ENCODE results near the gene COL15A1.

COL15A1 gene

DNA sequence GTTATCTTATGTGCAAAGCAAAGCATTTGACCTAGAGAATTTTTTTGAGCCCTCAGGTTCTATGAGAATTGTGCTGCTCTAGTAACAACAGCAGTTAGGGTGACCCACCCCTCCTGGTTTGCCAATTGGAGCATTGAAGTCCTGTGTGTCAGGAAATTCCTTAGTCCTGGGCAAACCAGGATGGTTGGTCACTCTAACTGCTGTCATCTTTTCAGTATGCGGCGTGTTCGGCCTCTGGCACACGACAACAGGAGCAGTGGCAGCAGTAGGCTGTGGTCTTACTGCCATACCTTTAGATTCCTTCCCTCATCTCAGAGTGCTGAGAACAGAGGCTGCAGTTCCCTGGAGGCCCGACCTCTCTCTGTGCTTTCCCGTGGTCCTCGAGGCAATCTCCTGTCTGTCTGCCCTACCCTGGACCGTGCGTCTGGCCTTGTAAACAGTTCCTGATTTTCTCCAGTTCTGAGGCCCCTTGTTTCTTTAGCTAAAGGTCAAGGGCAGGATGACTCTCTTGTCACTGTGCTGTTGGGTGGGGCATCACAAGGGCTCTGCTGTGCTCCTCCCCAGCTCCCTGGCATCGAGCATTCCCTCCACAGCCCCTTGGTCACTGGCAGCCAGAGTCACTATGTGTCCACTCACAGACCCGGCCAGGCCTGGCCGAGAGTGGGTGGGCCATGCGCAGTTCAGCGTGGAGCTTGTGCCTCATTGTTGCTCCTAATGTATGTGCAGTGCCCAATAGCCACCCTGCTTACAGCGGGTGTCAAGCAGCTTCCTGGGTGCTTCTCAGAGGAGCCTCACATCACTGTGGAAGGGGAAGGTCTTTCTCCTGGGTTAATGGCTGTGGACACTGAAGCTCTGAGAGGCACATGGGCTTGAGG is 18.5 kb upstream of the COL15A1 start:
- H3K9ac ChIP-seq (ENCODE audit: low read length), result no peak overlapping the region
- H3K4me3 ChIP-seq (ENCODE audit: low read length), result no peak overlapping the region
- H3K56ac ChIP-seq (ENCODE audit: low read length), result no peak overlapping the region
- DNase-seq, result no peak
- no peak overlapping the region for H3K4me2 ChIP-seq (ENCODE audit: low read length)
- H3K27me3 ChIP-seq (ENCODE audit: insufficient read depth, low read length, poor library complexity), result no peaks in the 10 kb centered on the region
- no peak overlapping the region for H3K23ac ChIP-seq (ENCODE audit: low read length)
- peaks cover 14% of the 10 kb centered on the region for H3K4me1 ChIP-seq (ENCODE audit: control insufficient read depth, low read depth, low read length)
- no peak overlapping the region for H2BK120ac ChIP-seq (ENCODE audit: low read depth, low read length)
- H3K27ac ChIP-seq (ENCODE audit: low read depth, low read length), result no peak overlapping the region
- no peak overlapping the region for H4K5ac ChIP-seq (ENCODE audit: low read length)
- H3K18ac ChIP-seq (ENCODE audit: low read length), result no peak overlapping the region
- no peaks in the 10 kb centered on the region for H3K79me2 ChIP-seq (ENCODE audit: control insufficient read depth, insufficient read depth, low read length)
- WGBS (ENCODE audit: extremely low coverage, insufficient coverage, low lambda C conversion rate), result no CpG with 5 or more reads among the region's 15 CpGs
- H2BK15ac ChIP-seq (replicated peaks; ENCODE audit: low read depth), result no peak overlapping the region
- no peak overlapping the region for H2AK5ac ChIP-seq (ENCODE audit: low read length)
- H4K8ac ChIP-seq (ENCODE audit: low read depth, low read length), result no peak overlapping the region
- H3K79me1 ChIP-seq (ENCODE audit: low read length), result no peaks in the 10 kb centered on the region
- H2BK5ac ChIP-seq (ENCODE audit: low read length), result no peak overlapping the region
- no peak overlapping the region for H3K4ac ChIP-seq (ENCODE audit: low read depth, low read length)
- H3K36me3 ChIP-seq (ENCODE audit: control insufficient read depth, insufficient read depth, low read length), result no peaks in the 10 kb centered on the region

DNA sequence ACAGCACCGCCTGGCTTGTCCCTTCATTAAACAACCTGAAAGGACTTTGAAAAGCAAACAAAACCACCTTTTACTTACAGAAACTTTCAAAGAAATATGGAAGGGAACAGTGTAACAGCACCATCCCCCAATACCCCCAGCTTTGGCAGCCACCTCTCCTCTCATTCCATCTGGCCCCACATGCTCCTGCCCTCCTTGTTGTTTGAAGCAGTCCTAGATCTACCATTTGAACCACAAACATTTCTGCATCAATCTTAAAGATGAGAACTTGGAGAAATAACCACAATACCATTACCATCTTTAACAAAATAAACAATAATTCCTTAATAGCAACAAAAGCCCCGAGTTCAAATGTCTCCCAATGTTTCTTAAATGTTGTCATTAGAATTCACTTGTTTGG is 17.8 kb upstream of the COL15A1 start:
- H3K4ac ChIP-seq (ENCODE audit: low read depth, low read length), result no peak overlapping the region
- no peak overlapping the region for H2BK120ac ChIP-seq (ENCODE audit: low read depth, low read length)
- H3K4me1 ChIP-seq (ENCODE audit: control insufficient read depth, low read depth, low read length), result peaks cover 14% of the 10 kb centered on the region
- H3K79me2 ChIP-seq (ENCODE audit: control insufficient read depth, insufficient read depth, low read length), result no peaks in the 10 kb centered on the region
- no peak overlapping the region for H3K56ac ChIP-seq (ENCODE audit: low read length)
- no peak overlapping the region for H4K8ac ChIP-seq (ENCODE audit: low read depth, low read length)
- no peak overlapping the region for H2AK5ac ChIP-seq (ENCODE audit: low read length)
- H3K79me1 ChIP-seq (ENCODE audit: low read length), result no peaks in the 10 kb centered on the region
- no peak overlapping the region for H3K18ac ChIP-seq (ENCODE audit: low read length)
- no peak overlapping the region for H2BK5ac ChIP-seq (ENCODE audit: low read length)
- H3K36me3 ChIP-seq (ENCODE audit: control insufficient read depth, insufficient read depth, low read length), result no peaks in the 10 kb centered on the region
- no peak overlapping the region for H3K4me3 ChIP-seq (ENCODE audit: low read length)
- no peak for DNase-seq
- no peak overlapping the region for H2BK15ac ChIP-seq (replicated peaks; ENCODE audit: low read depth)
- no peak overlapping the region for H3K27ac ChIP-seq (ENCODE audit: low read depth, low read length)
- H3K4me2 ChIP-seq (ENCODE audit: low read length), result no peak overlapping the region
- H3K9ac ChIP-seq (ENCODE audit: low read length), result no peak overlapping the region
- no peak overlapping the region for H4K5ac ChIP-seq (ENCODE audit: low read length)
- WGBS (ENCODE audit: extremely low coverage, insufficient coverage, low lambda C conversion rate), result 100% methylated on average over 1 of the region's 2 CpGs
- no peak overlapping the region for H3K23ac ChIP-seq (ENCODE audit: low read length)
- H3K27me3 ChIP-seq (ENCODE audit: insufficient read depth, low read length, poor library complexity), result no peaks in the 10 kb centered on the region

DNA sequence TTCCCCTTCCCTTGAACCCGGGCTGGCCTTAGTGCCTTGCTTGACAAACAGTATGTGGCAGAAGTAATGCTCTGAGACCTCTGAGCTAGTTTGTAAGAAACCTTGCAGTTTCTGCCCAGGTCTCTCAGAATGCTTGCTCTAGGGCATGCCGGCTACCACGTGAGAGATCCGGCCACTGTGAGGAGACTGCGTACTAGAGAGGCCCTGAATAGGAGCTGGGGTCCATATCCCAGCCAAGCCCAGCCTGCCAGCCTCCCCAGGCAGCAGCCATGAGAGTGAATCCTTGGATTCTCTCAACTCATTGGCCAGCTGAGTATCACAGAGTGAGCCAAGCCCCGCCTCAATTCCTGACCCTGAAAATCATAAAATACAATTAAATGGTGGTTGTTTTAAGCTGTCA is 16.0 kb upstream of the COL15A1 start:
- Histone ChIP-seq H2BK5ac (ENCODE audit: low read length) (no peak overlapping the region), H4K8ac (ENCODE audit: low read depth, low read length) (no peak overlapping the region), H3K9ac (ENCODE audit: low read length) (no peak overlapping the region), H3K4me1 (ENCODE audit: control insufficient read depth, low read depth, low read length) (peaks cover 14% of the 10 kb centered on the region), H3K4me3 (ENCODE audit: low read length) (no peak overlapping the region), H3K27me3 (ENCODE audit: insufficient read depth, low read length, poor library complexity) (no peaks in the 10 kb centered on the region), H3K18ac (ENCODE audit: low read length) (no peak overlapping the region), H3K79me1 (ENCODE audit: low read length) (no peaks in the 10 kb centered on the region), H3K4me2 (ENCODE audit: low read length) (no peak overlapping the region), H2BK120ac (ENCODE audit: low read depth, low read length) (no peak overlapping the region), H2BK15ac (replicated peaks; ENCODE audit: low read depth) (no peak overlapping the region), H3K36me3 (ENCODE audit: control insufficient read depth, insufficient read depth, low read length) (no peaks in the 10 kb centered on the region), H3K23ac (ENCODE audit: low read length) (no peak overlapping the region), H3K4ac (ENCODE audit: low read depth, low read length) (no peak overlapping the region), H3K79me2 (ENCODE audit: control insufficient read depth, insufficient read depth, low read length) (no peaks in the 10 kb centered on the region), H4K5ac (ENCODE audit: low read length) (no peak overlapping the region), H3K56ac (ENCODE audit: low read length) (no peak overlapping the region), H2AK5ac (ENCODE audit: low read length) (no peak overlapping the region), H3K27ac (ENCODE audit: low read depth, low read length) (no peak overlapping the region)
- no peak for DNase-seq
- WGBS (ENCODE audit: extremely low coverage, insufficient coverage, low lambda C conversion rate), result no CpG with 5 or more reads among the region's 6 CpGs

DNA sequence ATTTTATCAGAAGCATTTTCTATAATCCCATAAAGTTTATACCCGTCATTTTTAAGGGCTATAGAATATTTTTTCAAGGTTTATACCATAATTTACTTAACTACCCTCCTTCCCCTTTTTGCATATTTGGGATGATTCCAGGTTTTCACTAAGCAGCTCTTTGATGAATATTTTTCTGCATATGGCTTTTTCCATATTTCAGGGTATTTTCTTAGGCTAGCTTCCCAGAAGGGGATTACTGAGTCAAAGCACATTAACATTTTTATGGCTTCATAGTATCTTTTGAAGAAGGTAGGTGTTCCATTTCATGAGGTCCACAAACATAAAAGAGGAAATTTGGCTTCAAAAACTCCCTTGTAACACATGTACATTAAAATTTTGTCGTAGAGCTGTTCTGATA is 14.6 kb upstream of the COL15A1 start:
- Histone ChIP-seq H3K4me2 (ENCODE audit: low read length) (no peak overlapping the region), H3K79me2 (ENCODE audit: control insufficient read depth, insufficient read depth, low read length) (no peaks in the 10 kb centered on the region), H4K5ac (ENCODE audit: low read length) (no peak overlapping the region), H3K56ac (ENCODE audit: low read length) (no peak overlapping the region), H3K79me1 (ENCODE audit: low read length) (no peaks in the 10 kb centered on the region), H3K4ac (ENCODE audit: low read depth, low read length) (no peak overlapping the region), H4K8ac (ENCODE audit: low read depth, low read length) (no peak overlapping the region), H3K18ac (ENCODE audit: low read length) (no peak overlapping the region), H3K23ac (ENCODE audit: low read length) (no peak overlapping the region), H3K27me3 (ENCODE audit: insufficient read depth, low read length, poor library complexity) (no peaks in the 10 kb centered on the region), H2AK5ac (ENCODE audit: low read length) (no peak overlapping the region), H2BK120ac (ENCODE audit: low read depth, low read length) (no peak overlapping the region), H2BK15ac (replicated peaks; ENCODE audit: low read depth) (no peak overlapping the region), H3K4me1 (ENCODE audit: control insufficient read depth, low read depth, low read length) (peaks cover 4% of the 10 kb centered on the region), H3K36me3 (ENCODE audit: control insufficient read depth, insufficient read depth, low read length) (no peaks in the 10 kb centered on the region), H2BK5ac (ENCODE audit: low read length) (no peak overlapping the region), H3K27ac (ENCODE audit: low read depth, low read length) (no peak overlapping the region), H3K4me3 (ENCODE audit: low read length) (no peak overlapping the region), H3K9ac (ENCODE audit: low read length) (no peak overlapping the region)
- no CpG with 5 or more reads among the region's 2 CpGs for WGBS (ENCODE audit: extremely low coverage, insufficient coverage, low lambda C conversion rate)
- no peak for DNase-seq

DNA sequence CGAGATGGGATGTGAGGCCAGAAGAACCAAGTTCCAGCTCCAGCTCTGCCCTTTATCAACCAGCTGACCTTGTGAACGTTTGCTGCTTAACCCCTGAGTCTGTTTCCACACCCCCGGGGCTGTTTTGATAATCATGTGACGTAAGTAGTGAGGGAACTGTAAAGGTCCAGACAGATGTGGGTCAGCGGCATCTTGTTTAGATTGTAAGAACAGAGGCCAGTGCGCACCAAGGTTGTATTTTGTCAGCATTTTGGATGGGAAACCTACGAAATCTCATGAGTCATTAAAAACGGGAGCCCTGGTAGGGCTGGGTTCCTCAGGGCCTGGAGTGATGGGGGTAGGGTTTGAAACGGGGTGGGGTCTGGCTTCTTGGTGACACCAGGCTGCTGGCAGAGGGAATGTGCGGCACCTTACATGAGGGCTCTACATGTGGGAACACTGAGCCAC is 13.8 kb upstream of the COL15A1 start:
- Histone ChIP-seq H3K79me1 (ENCODE audit: low read length) (no peaks in the 10 kb centered on the region), H4K8ac (ENCODE audit: low read depth, low read length) (no peak overlapping the region), H3K27me3 (ENCODE audit: insufficient read depth, low read length, poor library complexity) (no peaks in the 10 kb centered on the region), H3K4me1 (ENCODE audit: control insufficient read depth, low read depth, low read length) (no peaks in the 10 kb centered on the region), H2BK15ac (replicated peaks; ENCODE audit: low read depth) (no peak overlapping the region), H2BK120ac (ENCODE audit: low read depth, low read length) (no peak overlapping the region), H3K79me2 (ENCODE audit: control insufficient read depth, insufficient read depth, low read length) (no peaks in the 10 kb centered on the region), H3K36me3 (ENCODE audit: control insufficient read depth, insufficient read depth, low read length) (no peaks in the 10 kb centered on the region), H3K4me2 (ENCODE audit: low read length) (no peak overlapping the region), H2AK5ac (ENCODE audit: low read length) (no peak overlapping the region), H2BK5ac (ENCODE audit: low read length) (no peak overlapping the region), H3K4me3 (ENCODE audit: low read length) (no peak overlapping the region), H4K5ac (ENCODE audit: low read length) (no peak overlapping the region), H3K4ac (ENCODE audit: low read depth, low read length) (no peak overlapping the region), H3K18ac (ENCODE audit: low read length) (no peak overlapping the region), H3K56ac (ENCODE audit: low read length) (no peak overlapping the region), H3K23ac (ENCODE audit: low read length) (no peak overlapping the region), H3K9ac (ENCODE audit: low read length) (no peak overlapping the region), H3K27ac (ENCODE audit: low read depth, low read length) (no peak overlapping the region)
- no peak for DNase-seq
- WGBS (ENCODE audit: extremely low coverage, insufficient coverage, low lambda C conversion rate), result no CpG with 5 or more reads among the region's 10 CpGs

DNA sequence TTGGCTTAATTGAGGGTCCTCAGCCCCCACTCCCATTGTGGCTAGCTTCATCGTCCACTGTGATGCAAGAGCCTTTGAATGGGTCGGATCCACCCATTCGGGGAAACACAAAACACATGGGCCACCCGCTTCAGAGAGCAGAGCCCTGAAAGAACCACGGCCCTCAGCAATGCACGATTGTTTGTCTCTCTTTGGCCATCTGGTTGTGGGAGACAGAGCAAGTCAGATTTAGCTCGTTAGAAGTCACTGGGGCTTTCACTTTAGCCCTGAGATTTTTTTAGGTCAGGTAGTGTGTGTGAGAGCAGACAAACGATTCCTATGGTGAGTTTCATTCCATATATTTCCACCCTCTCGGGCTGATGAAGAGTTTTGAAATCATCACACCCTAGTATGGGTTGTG is 12.9 kb upstream of the COL15A1 start:
- no peak overlapping the region for H3K4me3 ChIP-seq (ENCODE audit: low read length)
- no peaks in the 10 kb centered on the region for H3K27me3 ChIP-seq (ENCODE audit: insufficient read depth, low read length, poor library complexity)
- H3K4me2 ChIP-seq (ENCODE audit: low read length), result no peak overlapping the region
- DNase-seq, result no peak
- H2BK15ac ChIP-seq (replicated peaks; ENCODE audit: low read depth), result no peak overlapping the region
- no peaks in the 10 kb centered on the region for H3K79me1 ChIP-seq (ENCODE audit: low read length)
- H3K4me1 ChIP-seq (ENCODE audit: control insufficient read depth, low read depth, low read length), result no peaks in the 10 kb centered on the region
- no peak overlapping the region for H3K27ac ChIP-seq (ENCODE audit: low read depth, low read length)
- no peak overlapping the region for H3K9ac ChIP-seq (ENCODE audit: low read length)
- no peak overlapping the region for H3K23ac ChIP-seq (ENCODE audit: low read length)
- no peak overlapping the region for H3K18ac ChIP-seq (ENCODE audit: low read length)
- no CpG with 5 or more reads among the region's 9 CpGs for WGBS (ENCODE audit: extremely low coverage, insufficient coverage, low lambda C conversion rate)
- no peak overlapping the region for H2AK5ac ChIP-seq (ENCODE audit: low read length)
- H2BK5ac ChIP-seq (ENCODE audit: low read length), result no peak overlapping the region
- no peaks in the 10 kb centered on the region for H3K79me2 ChIP-seq (ENCODE audit: control insufficient read depth, insufficient read depth, low read length)
- no peak overlapping the region for H2BK120ac ChIP-seq (ENCODE audit: low read depth, low read length)
- H3K4ac ChIP-seq (ENCODE audit: low read depth, low read length), result no peak overlapping the region
- no peak overlapping the region for H3K56ac ChIP-seq (ENCODE audit: low read length)
- no peaks in the 10 kb centered on the region for H3K36me3 ChIP-seq (ENCODE audit: control insufficient read depth, insufficient read depth, low read length)
- H4K5ac ChIP-seq (ENCODE audit: low read length), result no peak overlapping the region
- no peak overlapping the region for H4K8ac ChIP-seq (ENCODE audit: low read depth, low read length)

Data from mesendoderm (in vitro differentiated cells).